GM18508 (cell line): ENCODE data around the gene OPTN.
"Not testable (repeated sequence)": the region's sequence is repeated elsewhere in the genome, so short reads cannot be mapped to it uniquely, and the experiment has no call there.

Experiments used
- ATAC-seq: cut with Tn5 transposase; IDR thresholded peaks from one replicate; pipeline ENCODE4 v1.9.1; 2021; ENCODE audit warnings: moderate number of reproducible peaks; ENCODE audit not compliant: insufficient read depth, unreplicated experiment

Gene OPTN

DNA sequence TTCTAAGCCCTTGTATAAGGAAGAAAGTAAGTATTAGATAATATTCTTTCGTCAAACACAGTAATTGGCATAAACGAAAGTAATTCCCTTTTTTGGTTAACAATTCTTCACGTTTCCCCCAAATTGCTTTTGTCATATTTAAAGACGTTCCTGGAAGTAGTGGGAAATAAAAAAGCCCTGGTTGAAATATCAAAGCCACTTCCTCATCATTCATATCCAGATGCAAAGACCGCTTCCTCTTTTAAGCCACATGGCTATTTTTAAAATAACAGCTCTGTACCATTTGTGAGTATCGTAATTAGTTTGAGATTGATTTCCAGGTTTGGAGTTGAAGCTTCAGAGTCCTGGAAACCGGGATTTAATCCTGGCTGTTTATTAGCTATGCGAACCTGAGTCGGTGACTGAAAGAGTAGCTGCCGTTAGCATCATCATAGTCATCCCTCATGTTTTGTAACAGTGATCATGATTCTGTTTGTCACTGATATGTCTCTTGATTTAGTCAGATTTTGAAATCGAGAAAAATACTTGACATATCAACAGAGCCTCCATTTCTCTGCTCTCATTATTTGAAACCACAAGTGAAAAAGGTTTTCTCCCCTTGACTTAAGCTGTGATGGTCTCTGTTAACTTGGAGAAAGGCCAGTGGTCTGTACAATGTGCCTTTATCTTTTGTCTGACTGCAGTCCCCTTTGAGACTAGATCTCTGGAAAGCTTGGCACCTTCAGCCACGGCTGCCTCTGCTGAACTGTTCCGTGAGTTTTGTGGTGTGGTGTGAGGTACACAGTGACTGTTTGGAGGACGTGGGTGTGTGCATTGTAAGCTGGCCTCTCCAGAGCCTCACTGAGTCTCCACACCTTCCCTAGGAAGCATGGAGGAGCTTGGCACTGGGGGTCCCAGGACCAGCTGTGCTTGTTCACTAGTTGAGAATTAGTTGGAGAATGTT, 18.1 kb downstream of the OPTN start:
- no peak for ATAC-seq

- no peak for ATAC-seq
These were observed 18.9 kb downstream of the OPTN start for GRCh38 chr10:13118784-13119410.

DNA sequence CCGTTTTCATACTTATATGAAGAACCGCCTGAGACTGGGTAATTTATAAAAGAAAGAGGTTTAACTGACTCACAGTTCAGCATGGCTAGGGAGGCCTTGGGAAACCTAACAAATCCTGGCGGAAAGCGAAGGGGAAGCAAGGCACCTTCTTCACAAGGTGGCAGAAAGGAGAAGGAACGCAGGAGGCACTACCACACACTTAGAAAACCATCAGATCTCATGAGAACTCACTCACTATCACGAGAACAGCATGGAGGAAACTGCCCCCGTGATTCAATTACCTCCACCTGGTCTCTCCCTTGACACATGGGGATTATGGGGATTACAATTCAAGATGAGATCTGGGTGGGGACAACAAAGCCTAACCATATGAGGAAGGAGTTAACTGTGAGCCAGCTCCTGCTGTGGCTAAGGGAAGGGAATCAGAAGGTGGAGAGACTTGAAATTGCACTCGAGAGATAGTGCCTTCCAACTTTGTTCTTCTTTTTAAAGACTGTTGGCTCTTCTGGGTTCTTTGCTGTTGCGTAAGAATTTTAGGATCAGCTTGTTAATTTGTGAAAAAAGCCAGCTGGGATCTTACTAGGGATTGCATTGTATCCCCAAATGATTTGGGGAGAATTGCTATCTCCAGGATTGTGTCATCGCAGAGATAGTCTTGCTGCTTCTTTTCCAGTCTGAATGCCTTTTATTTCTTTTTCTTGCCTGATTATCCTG, 21.0 kb downstream of the OPTN start:
- no peak for ATAC-seq

GRCh38 chr10:13121500-13121854, 21.5 kb downstream of the OPTN start:
- ATAC-seq, result no peak

DNA sequence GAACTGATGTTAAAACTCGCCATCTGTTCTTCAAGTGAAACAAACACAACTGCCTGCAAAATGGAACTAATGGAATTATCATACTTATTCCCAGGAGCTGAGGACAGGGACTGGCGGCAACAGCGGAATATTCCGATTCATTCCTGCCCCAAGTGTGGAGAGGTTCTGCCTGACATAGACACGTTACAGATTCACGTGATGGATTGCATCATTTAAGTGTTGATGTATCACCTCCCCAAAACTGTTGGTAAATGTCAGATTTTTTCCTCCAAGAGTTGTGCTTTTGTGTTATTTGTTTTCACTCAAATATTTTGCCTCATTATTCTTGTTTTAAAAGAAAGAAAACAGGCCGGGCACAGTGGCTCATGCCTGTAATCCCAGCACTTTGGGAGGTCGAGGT, 36.7 kb downstream of the OPTN start:
- no peak for ATAC-seq

- no peak for ATAC-seq
These were observed 39.2 kb downstream of the OPTN start for GRCh38 chr10:13139150-13139549.

DNA sequence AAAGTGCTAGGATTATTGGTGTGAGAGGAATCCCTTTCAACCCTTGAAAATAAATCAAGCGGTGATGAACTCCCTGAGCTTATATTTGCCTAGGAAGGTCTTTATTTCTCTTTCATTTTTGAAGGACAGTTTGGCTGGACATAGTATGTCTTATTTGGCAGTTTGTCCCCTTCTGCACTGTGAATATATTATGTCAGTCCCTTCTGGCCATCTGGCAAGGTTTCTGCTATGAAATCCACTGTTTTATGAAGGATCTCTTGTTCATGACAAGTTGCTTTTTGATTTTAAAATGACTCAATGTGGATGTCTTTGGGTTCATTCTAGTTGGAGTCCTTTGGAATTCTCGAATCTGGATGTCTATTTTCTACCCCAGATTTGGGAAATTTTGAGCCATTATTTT, 39.7 kb downstream of the OPTN start:
- ATAC-seq, result no peak

GRCh38 chr10:13140627-13141190, 40.7 kb downstream of the OPTN start:
- ATAC-seq, result no peak

- ATAC-seq, result no peak
These were observed 43.8 kb downstream of the OPTN start for GRCh38 chr10:13143766-13144165.

DNA sequence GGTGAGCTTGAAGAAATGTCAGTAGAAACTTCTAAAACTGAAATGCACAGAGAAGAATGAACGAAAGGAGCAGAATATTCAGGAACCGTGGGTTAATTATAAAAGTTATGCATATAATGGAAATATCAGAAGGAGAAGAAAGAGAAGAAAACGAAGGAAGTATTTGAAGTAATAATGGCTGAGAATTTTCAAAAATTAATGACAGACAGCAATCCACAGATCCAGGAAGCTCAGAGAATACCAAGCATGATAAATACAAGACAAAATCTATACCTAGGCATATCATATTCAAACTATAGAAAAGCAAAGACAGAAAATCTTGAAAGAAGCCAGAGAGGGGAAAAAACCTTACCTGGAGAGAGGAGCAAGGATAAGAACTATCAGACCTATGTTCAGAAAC, 44.9 kb downstream of the OPTN start:
- ATAC-seq, result no peak

DNA sequence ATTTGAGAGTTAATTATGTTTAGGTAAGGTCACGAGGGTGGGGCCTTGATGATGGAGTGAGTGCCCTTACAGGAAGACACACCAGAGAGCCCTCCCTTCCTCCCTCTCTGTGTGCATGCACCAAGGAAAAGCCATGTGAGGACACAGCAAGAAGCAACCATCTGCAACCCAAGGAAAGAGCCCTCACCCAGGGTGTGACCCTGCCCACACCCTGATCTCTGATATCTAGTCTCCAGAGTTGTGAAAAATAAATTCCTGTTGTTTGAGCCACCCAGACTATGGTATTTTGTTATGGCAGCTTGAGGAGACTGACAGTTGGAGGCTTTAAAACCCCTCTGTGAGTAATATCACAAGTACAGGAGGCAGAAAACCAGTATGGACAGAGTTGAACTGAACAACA, 46.4 kb downstream of the OPTN start:
- no peak for ATAC-seq

GRCh38 chr10:13147161-13147560, 47.2 kb downstream of the OPTN start:
- ATAC-seq, result no peak

DNA sequence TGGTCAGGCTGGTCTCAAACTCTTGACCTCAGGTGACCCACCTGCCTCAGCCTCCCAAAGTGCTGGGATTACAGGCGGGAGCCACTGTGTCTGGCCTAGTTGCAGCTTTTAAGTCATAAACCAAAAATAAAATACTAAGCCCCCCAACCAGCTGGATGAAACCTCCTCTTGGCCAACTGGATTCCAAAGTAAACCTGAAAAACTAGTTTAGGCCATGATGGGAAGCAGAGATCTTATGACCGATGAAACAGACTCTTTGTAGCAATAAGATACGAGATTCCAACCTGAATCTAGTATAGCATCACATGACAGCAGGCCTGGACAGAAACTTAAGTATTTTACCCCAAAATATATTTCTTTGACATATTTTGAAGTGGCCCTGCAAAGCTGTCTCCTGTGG, 52.3 kb downstream of the OPTN start:
- ATAC-seq, result no peak

GRCh38 chr10:13155860-13156259, 55.9 kb downstream of the OPTN start:
- ATAC-seq, result not testable (repeated sequence)

DNA sequence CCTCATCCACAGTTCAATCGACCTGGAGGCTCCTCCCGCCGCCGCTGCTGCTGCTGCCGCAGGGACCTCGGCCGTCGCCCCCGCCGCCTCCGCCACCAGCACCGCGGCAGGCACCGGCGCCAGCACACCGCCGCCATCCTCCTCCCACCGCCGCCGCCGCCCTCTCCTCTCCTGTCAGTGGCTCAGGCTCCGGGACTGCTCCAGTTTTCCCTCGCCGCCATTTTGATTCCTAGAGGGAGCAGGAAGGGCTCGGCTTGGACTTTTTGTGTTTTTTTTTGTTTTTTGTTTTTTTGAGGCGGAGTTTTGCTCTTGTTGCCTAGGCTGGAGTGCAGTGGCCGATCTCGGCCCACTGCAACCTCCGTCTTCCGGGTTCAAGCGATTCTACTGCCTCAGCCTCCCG, 58.4 kb downstream of the OPTN start:
- no peak for ATAC-seq

GRCh38 chr10:13160934-13161856, 61.2 kb downstream of the OPTN start, which contains the start of gene MCM10:
TSS of gene MCM10 (plus strand) at chr10:13161558. CDS start at chr10:13164203, 2,645 bp downstream.
- peak; percentile 98 for ATAC-seq

GRCh38 chr10:13161857-13162271, 61.9 kb downstream of the OPTN start:
- ATAC-seq, result no peak

DNA sequence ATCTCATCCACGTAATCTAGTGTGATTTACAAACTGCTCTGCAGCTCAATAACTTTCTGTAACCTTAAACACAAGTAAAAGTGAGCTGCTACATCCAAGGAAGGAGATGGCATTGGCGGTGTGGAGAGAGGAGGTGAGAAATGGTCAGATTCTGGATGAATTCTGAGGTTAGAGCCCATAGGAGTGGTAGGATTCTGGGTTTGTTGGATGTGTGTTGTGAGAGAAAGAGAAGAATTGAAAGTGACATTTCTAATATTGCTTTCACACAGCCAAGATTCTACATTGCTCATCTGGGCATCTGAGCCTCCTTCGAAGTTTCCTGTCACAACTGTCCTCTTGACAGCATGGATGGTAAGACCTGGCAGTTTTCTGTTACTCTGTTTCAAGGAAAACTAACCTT, 63.9 kb downstream of the OPTN start:
- ATAC-seq, result no peak

DNA sequence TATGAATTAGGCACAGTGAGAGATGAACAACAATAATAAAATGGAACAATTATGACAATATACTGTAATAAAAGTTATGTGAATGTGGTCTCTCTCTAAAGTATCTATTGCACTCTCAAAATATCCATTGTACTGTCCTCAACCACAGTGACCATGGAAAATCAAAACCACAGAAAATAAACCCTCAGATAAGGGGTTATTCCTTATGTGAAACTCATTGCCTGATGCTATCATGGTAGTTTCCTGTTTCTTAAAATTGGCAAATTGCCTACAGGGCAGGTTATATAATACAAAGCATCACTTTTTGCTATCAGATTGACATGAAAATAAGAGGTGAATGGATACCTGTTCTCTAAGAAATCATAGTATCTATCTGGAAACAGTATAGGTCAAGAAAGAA, 65.2 kb downstream of the OPTN start:
- ATAC-seq, result no peak

GRCh38 chr10:13167568-13167967, 67.6 kb downstream of the OPTN start:
- no peak for ATAC-seq
